ENCODE data around the gene PPA1. TPM values are rescaled to one million over a fixed set of nuclear protein-coding genes. Genes with fewer than 3 reads are reported as not detected.

Gene PPA1
- total RNA-seq, 4 donors from 2014 or later, result 14.1 to 113 (median 98.4) TPM

GRCh38 chr10:70190102-70190501, 43.1 kb downstream of the PPA1 start:
- H3K27ac ChIP-seq, result peak overlapping the region in 1 of 4 donors; percentile 38

GRCh38 chr10:70188768-70189167, 44.5 kb downstream of the PPA1 start:
- in situ Hi-C loops (cut with MboI; ENCODE audit: low pct_ligation_motif_present in 1 of 4, low pct_unique_long_range_greater_than_20kb in 1 of 4, low sequenced_read_pairs in 3 of 4) (no loop called here), intact Hi-C loops (cut with DNase I; ENCODE audit: low total_unique reads) (no loop called here)
- 64 to 100% methylated on average over 1 of the region's 1 CpG for WGBS, 2 donors (ENCODE audit: low coverage in 1 of 2)

More at GRCh38 chr10:70190102-70190501, 43.1 kb downstream of the PPA1 start:
- no peaks in the 10 kb centered on the region for H3K27me3 ChIP-seq
- intact Hi-C loops (cut with DNase I; ENCODE audit: low total_unique reads), result no loop called here
- H3K36me3 ChIP-seq, result no peaks in the 10 kb centered on the region
- TF ChIP-seq POLR2A (IDR thresholded peaks at IDR 0.05), result no peak
- TF ChIP-seq EP300 (IDR thresholded peaks at IDR 0.05; ENCODE audit: low read depth), result no peak
- TF ChIP-seq, protein P1, sequence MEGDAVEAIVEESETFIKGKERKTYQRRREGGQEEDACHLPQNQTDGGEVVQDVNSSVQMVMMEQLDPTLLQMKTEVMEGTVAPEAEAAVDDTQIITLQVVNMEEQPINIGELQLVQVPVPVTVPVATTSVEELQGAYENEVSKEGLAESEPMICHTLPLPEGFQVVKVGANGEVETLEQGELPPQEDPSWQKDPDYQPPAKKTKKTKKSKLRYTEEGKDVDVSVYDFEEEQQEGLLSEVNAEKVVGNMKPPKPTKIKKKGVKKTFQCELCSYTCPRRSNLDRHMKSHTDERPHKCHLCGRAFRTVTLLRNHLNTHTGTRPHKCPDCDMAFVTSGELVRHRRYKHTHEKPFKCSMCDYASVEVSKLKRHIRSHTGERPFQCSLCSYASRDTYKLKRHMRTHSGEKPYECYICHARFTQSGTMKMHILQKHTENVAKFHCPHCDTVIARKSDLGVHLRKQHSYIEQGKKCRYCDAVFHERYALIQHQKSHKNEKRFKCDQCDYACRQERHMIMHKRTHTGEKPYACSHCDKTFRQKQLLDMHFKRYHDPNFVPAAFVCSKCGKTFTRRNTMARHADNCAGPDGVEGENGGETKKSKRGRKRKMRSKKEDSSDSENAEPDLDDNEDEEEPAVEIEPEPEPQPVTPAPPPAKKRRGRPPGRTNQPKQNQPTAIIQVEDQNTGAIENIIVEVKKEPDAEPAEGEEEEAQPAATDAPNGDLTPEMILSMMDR (IDR thresholded peaks at IDR 0.05), result no peak
- no peak for TF ChIP-seq POLR2AphosphoS5 (IDR thresholded peaks at IDR 0.05)
- no peak overlapping the region for H3K4me3 ChIP-seq
- no peak for DNase-seq
- no peaks in the 10 kb centered on the region for H3K9me3 ChIP-seq
- in situ Hi-C loops (cut with MboI; ENCODE audit: low pct_ligation_motif_present in 1 of 4, low pct_unique_long_range_greater_than_20kb in 1 of 4, low sequenced_read_pairs in 3 of 4), result no loop called here
- 92 to 93% methylated on average over 6 to 8 of the region's 8 CpGs for WGBS, 2 donors (ENCODE audit: low coverage in 1 of 2)
- H3K4me1 ChIP-seq, result peaks cover 0 to 7% (median 2%) of the 10 kb centered on the region in 4 donors

DNA sequence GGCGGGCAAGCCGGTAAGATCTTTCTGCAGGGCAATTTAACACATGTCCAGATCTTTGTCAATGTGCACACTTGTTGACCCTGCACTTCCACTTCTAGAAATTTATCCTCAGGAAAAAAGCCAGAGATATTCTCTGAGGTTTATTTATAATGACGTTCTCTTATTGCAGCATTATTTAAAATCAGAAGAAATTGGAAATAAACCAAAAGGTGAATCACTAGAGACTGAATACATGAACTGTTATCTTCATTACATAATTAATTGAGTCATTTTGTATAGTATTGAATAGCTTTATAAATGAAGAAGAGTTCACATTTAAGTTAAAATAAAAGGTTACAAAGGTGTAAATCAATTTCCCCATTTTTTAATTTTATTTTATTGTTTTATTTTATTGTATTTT, 46.7 kb downstream of the PPA1 start:
- TF ChIP-seq EP300 (IDR thresholded peaks at IDR 0.05; ENCODE audit: low read depth) (no peak), POLR2A (IDR thresholded peaks at IDR 0.05) (no peak), POLR2AphosphoS5 (IDR thresholded peaks at IDR 0.05) (no peak)
- TF ChIP-seq, protein P1 (IDR thresholded peaks at IDR 0.05), result no peak
- no peak overlapping the region for H3K4me3 ChIP-seq
- no peaks in the 10 kb centered on the region for H3K36me3 ChIP-seq
- no peak overlapping the region for H3K27ac ChIP-seq
- WGBS, 2 donors (ENCODE audit: low coverage in 1 of 2), result 49 to 61% methylated on average over 3 of the region's 3 CpGs
- peaks cover 0 to 3% (median 0%) of the 10 kb centered on the region in 4 donors for H3K4me1 ChIP-seq
- no peak for DNase-seq
- H3K27me3 ChIP-seq, result no peaks in the 10 kb centered on the region
- no peaks in the 10 kb centered on the region for H3K9me3 ChIP-seq
- intact Hi-C loops (cut with DNase I; ENCODE audit: low total_unique reads), result no loop called here
- in situ Hi-C loops (cut with MboI; ENCODE audit: low pct_ligation_motif_present in 1 of 4, low pct_unique_long_range_greater_than_20kb in 1 of 4, low sequenced_read_pairs in 3 of 4), result no loop called here

More at GRCh38 chr10:70188768-70189167, 44.5 kb downstream of the PPA1 start:
- DNase-seq, result no peak
- H3K9me3 ChIP-seq, result no peaks in the 10 kb centered on the region
- H3K36me3 ChIP-seq, result no peaks in the 10 kb centered on the region
- H3K27ac ChIP-seq, result no peak overlapping the region
- H3K27me3 ChIP-seq, result no peaks in the 10 kb centered on the region
- TF ChIP-seq EP300 (IDR thresholded peaks at IDR 0.05; ENCODE audit: low read depth) (no peak), POLR2A (IDR thresholded peaks at IDR 0.05) (no peak), POLR2AphosphoS5 (IDR thresholded peaks at IDR 0.05) (no peak)
- TF ChIP-seq, protein P1 (IDR thresholded peaks at IDR 0.05), result no peak
- H3K4me3 ChIP-seq, result no peak overlapping the region
- peaks cover 0 to 7% (median 2%) of the 10 kb centered on the region in 4 donors for H3K4me1 ChIP-seq

DNA sequence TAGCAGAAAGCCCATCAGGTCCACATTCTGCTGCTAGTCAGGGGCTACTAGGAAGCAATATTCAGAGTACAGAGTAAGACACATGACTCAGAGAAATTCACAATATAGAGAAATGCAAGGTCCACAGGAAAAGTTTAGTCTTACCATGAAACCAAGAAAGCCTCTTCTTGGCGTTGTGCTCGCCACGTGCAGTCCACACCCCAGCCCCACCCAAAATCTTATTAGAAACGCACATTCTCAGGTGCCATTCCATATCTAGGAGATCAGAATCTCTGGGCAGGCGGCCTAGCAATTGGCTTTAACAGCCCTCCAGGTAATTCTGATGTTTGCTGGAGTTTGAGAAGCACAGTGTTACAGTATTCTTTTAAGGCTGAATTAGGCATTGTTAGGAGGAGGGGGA, 47.1 kb downstream of the PPA1 start:
- Histone ChIP-seq H3K4me1 (no peaks in the 10 kb centered on the region), H3K27me3 (no peaks in the 10 kb centered on the region), H3K4me3 (no peak overlapping the region), H3K36me3 (no peaks in the 10 kb centered on the region), H3K27ac (no peak overlapping the region), H3K9me3 (no peaks in the 10 kb centered on the region)
- no peak for TF ChIP-seq POLR2A (IDR thresholded peaks at IDR 0.05)
- no peak for TF ChIP-seq EP300 (IDR thresholded peaks at IDR 0.05; ENCODE audit: low read depth)
- no peak for TF ChIP-seq POLR2AphosphoS5 (IDR thresholded peaks at IDR 0.05)
- TF ChIP-seq, protein P1 (IDR thresholded peaks at IDR 0.05), result no peak
- in situ Hi-C loops (cut with MboI; ENCODE audit: low pct_ligation_motif_present in 1 of 4, low pct_unique_long_range_greater_than_20kb in 1 of 4, low sequenced_read_pairs in 3 of 4), result no loop called here
- no peak for DNase-seq
- WGBS, 2 donors (ENCODE audit: low coverage in 1 of 2), result 20 to 43% methylated on average over 1 to 5 of the region's 5 CpGs
- intact Hi-C loops (cut with DNase I; ENCODE audit: low total_unique reads), result no loop called here
